PC-9 (cell line): ENCODE results near the gene NAA50. TPM values are rescaled to one million over a fixed set of nuclear protein-coding genes. Genes with fewer than 3 reads are reported as not detected.

Source experiments
- Bru-seq: library from RNA; stranded (reverse); fragments of 400-500 nt; gene quantifications from one replicate; lab custom pipeline; 2021; lab: Mats Ljungman, UMichigan
- BruChase-seq, 2 experiments: library from RNA; stranded (reverse); fragments of 400-500 nt; gene quantifications; one replicate each; lab custom pipeline; 2021; lab: Mats Ljungman, UMichigan
- BruUV-seq: library from RNA; stranded (reverse); fragments of 400-500 nt; replicated peaks from 2 replicates; lab custom pipeline; 2021; lab: Mats Ljungman, UMichigan
- CTCF ChIA-PET: fragments of 300-600 bp; sonication (Branson Sonifier 250); formaldehyde crosslinking; loops from one replicate; lab custom pipeline; 2022; ENCODE audit warnings: antibody characterized with exemption; lab: Charles Lee
- POLR2A ChIA-PET: fragments of 300-600 bp; sonication (Branson Sonifier 250); formaldehyde crosslinking; loops from one replicate; lab custom pipeline; 2022; ENCODE audit warnings: antibody characterized with exemption; ENCODE audit not compliant: unreplicated experiment; lab: Charles Lee
- DNase-seq, 2 experiments: peaks; one replicate each; pipeline versions ENCODE4 v3.0.0 to v3.0.0-alpha.2; 2015 to 2022; ENCODE audit warnings: mixed read lengths in 1 of 2
- H2AFZ ChIP-seq: fragments of 200-600 bp; sonication (generic); 2 replicates; pipeline ENCODE4 v1.8.1; 2017; ENCODE audit warnings: antibody characterized with exemption
- H3F3A ChIP-seq: fragments of 200-600 bp; sonication (generic); 2 replicates; pipeline ENCODE4 v1.8.1; 2017; ENCODE audit warnings: antibody characterized with exemption, mild to moderate bottlenecking, low read depth; ENCODE audit not compliant: insufficient read depth
- H3K27ac ChIP-seq: fragments of 200-600 bp; sonication (generic); 2 replicates; pipeline ENCODE4 v1.6.1; 2016; ENCODE audit warnings: mixed run types
- H3K27me3 ChIP-seq: fragments of 200-600 bp; sonication (generic); 2 replicates; pipeline ENCODE4 v1.6.1; 2016; ENCODE audit warnings: low read depth, mixed run types; ENCODE audit not compliant: insufficient read depth
- H3K36me3 ChIP-seq: fragments of 200-600 bp; sonication (generic); 2 replicates; pipeline ENCODE4 v1.6.1; 2016; ENCODE audit warnings: low read depth, mixed run types
- H3K4me1 ChIP-seq: fragments of 200-600 bp; sonication (generic); replicated peaks from 2 replicates; pipeline ENCODE4 v1.6.1; 2016; ENCODE audit warnings: mixed run types; ENCODE audit not compliant: insufficient read depth
- H3K4me2 ChIP-seq: fragments of 200-600 bp; sonication (generic); 2 replicates; pipeline ENCODE4 v1.6.1; 2017; ENCODE audit warnings: mixed run types
- H3K4me3 ChIP-seq: fragments of 200-600 bp; sonication (generic); 2 replicates; pipeline ENCODE4 v1.6.1; 2016; ENCODE audit warnings: mixed run types
- H3K79me2 ChIP-seq: fragments of 200-600 bp; sonication (generic); 2 replicates; pipeline ENCODE4 v1.6.1; 2017; ENCODE audit warnings: low read depth, mixed run types
- H3K9me2 ChIP-seq: fragments of 200-600 bp; sonication (generic); 2 replicates; pipeline ENCODE4 v1.8.1; 2017; ENCODE audit warnings: mild to moderate bottlenecking; ENCODE audit not compliant: insufficient read depth
- H3K9me3 ChIP-seq: fragments of 200-600 bp; sonication (generic); 2 replicates; pipeline ENCODE4 v1.8.1; 2016; ENCODE audit warnings: low read depth; ENCODE audit not compliant: insufficient read depth
- H4K20me1 ChIP-seq: fragments of 200-600 bp; sonication (generic); 2 replicates; pipeline ENCODE4 v1.8.1; 2017; ENCODE audit not compliant: insufficient read depth
- EZH2 ChIP-seq: fragments of 200-600 bp; sonication (generic); IDR thresholded peaks from 2 replicates; pipeline ENCODE4 v1.8.0; 2017; ENCODE audit warnings: antibody characterized with exemption, low read depth
- intact Hi-C: fragments of 100-400 bp; cut with micrococcal nuclease; formaldehyde crosslinking; loops from one replicate; pipeline ENCODE4 v1.10.0; 2022; ENCODE audit not compliant: unreplicated experiment
- long read RNA-seq: library from polyadenylated mRNA; stranded (forward); transcript quantifications from one replicate; pipeline ENCODE4 v2.0.0, GENCODE V29; 2022
- total RNA-seq: library from RNA; stranded (reverse); gene quantifications from 2 replicates; pipeline ENCODE4 v1.2.3, GENCODE V29; 2021
- TF ChIP-seq, protein P1 (sequence below): fragments of 200-600 bp; sonication (generic); conservative IDR thresholded peaks from 2 replicates; pipeline ENCODE4 v1.6.1; 2017; ENCODE audit warnings: mixed run types, antibody characterized with exemption, mild to moderate bottlenecking, moderate library complexity

Gene NAA50
- total RNA-seq (198 and 221 TPM in 2 replicates), Bru-seq, nascent RNA (percentile 99 among the genes with signal in this experiment), BruChase-seq, experiment 1, labeled RNA remaining after a 2-hour chase (percentile 99 among the genes with signal in this experiment), BruChase-seq, experiment 2, labeled RNA remaining after a 6-hour chase (percentile 99 among the genes with signal in this experiment)
- long read RNA-seq, full-length matches to known transcripts: 243 of 266 reads
- long read RNA-seq, partial matches to known transcripts: 4 of 266 reads
- long read RNA-seq, other reads (novel, unspliced or antisense): 19 of 266 reads

- Histone ChIP-seq H3K4me3 (peak within 1 kb of the TSS; percentile 77), H2AFZ (peak within 1 kb of the TSS; percentile 99), H3K4me2 (peak within 1 kb of the TSS; percentile 96), H3F3A (peaks cover 10% of the 10 kb centered on the region; the same call in 1 of the 2 replicates), H3K4me1 (peaks cover 51% of the 10 kb centered on the region), H3K9me3 (no peaks in the 10 kb centered on the region), H3K79me2 (peaks cover 78% of the 10 kb centered on the region), H3K36me3 (no peaks in the 10 kb centered on the region; the same call in 1 of the 2 replicates), H3K9me2 (no peaks in the 10 kb centered on the region), H3K27me3 (no peaks in the 10 kb centered on the region), H4K20me1 (peaks cover 37% of the 10 kb centered on the region), H3K27ac (peak within 1 kb of the TSS; percentile 98)
- ChIA-PET POLR2A (interaction anchor here (0.5 to 0.7 kb wide), 11 partner anchors 10 to 1907 kb away, joined by 3 to 21 read pairs (median 3); no protein-coding TSS in a partner anchor), CTCF (interaction anchor here (0.5 to 2.0 kb wide), 5 partner anchors 10 to 1765 kb away, joined by 3 to 11 read pairs (median 6); no protein-coding TSS in a partner anchor)
- no peak for TF ChIP-seq EZH2
- TF ChIP-seq, protein P1, sequence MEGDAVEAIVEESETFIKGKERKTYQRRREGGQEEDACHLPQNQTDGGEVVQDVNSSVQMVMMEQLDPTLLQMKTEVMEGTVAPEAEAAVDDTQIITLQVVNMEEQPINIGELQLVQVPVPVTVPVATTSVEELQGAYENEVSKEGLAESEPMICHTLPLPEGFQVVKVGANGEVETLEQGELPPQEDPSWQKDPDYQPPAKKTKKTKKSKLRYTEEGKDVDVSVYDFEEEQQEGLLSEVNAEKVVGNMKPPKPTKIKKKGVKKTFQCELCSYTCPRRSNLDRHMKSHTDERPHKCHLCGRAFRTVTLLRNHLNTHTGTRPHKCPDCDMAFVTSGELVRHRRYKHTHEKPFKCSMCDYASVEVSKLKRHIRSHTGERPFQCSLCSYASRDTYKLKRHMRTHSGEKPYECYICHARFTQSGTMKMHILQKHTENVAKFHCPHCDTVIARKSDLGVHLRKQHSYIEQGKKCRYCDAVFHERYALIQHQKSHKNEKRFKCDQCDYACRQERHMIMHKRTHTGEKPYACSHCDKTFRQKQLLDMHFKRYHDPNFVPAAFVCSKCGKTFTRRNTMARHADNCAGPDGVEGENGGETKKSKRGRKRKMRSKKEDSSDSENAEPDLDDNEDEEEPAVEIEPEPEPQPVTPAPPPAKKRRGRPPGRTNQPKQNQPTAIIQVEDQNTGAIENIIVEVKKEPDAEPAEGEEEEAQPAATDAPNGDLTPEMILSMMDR: no peak; the same call in 1 of the 2 replicates
- peak; percentile 76 to 89 for DNase-seq
- intact Hi-C loops: loop anchor here (1.0 to 5.0 kb wide), 8 partner anchors 50 to 695 kb away; partner anchors contain the start of genes CCDC191, GRAMD1C, QTRT2 and USF3
- BruUV-seq: no TSS peak
Measured at GRCh38 chr3:113745756-113746547, at the start of gene NAA50. TSS of gene NAA50 (minus strand) at chr3:113746249. CDS start at chr3:113745949, 300 bp downstream.

DNA sequence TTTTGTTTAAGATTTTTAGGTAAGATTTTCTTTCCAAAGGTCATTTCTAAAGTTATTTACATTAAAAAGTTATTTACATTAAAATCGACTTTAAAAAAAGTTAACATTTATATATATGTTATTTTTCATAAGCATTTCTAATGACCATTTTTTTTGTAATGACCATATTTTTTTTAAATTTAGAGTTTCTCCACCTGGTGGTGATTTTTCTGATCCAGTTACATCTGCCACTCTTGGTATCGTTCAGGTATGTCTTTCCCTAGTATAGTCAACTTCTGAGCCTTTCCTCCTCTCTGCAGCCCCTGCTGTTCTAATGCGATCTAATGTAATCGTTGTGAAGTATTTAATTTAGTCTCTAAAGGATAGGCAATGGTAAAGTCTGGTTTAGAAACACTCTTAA, 49.6 kb upstream of the NAA50 start:
- Histone ChIP-seq H4K20me1 (no peaks in the 10 kb centered on the region), H3K9me2 (no peaks in the 10 kb centered on the region), H3F3A (no peaks in the 10 kb centered on the region), H3K27ac (no peak overlapping the region), H3K27me3 (no peaks in the 10 kb centered on the region), H2AFZ (no peak overlapping the region), H3K9me3 (no peaks in the 10 kb centered on the region), H3K4me2 (no peak overlapping the region), H3K79me2 (no peaks in the 10 kb centered on the region), H3K4me1 (no peaks in the 10 kb centered on the region), H3K36me3 (peaks cover 9% of the 10 kb centered on the region; the same call in 1 of the 2 replicates), H3K4me3 (no peak overlapping the region)
- no TSS peak for BruUV-seq
- ChIA-PET POLR2A (no interaction called here), CTCF (interaction anchor here (0.5 kb wide), 1 partner anchor 732 kb away, joined by 6 read pairs; no protein-coding TSS in a partner anchor)
- TF ChIP-seq, protein P1: peak; percentile 11; the same call in 1 of the 2 replicates
- TF ChIP-seq EZH2: no peak
- DNase-seq: no peak
- intact Hi-C loops: no loop called here

- BruUV-seq: no TSS peak
- intact Hi-C loops: no loop called here
- TF ChIP-seq, protein P1: no peak
- TF ChIP-seq EZH2: no peak
- no peak overlapping the region for H2AFZ ChIP-seq
- peaks cover 8% of the 10 kb centered on the region; the same call in 1 of the 2 replicates for H3K36me3 ChIP-seq
- H3F3A ChIP-seq: no peaks in the 10 kb centered on the region
- H3K9me3 ChIP-seq: no peaks in the 10 kb centered on the region
- no peaks in the 10 kb centered on the region for H3K79me2 ChIP-seq
- H3K27ac ChIP-seq: no peak overlapping the region
- H3K4me2 ChIP-seq: no peak overlapping the region
- H3K4me3 ChIP-seq: no peak overlapping the region
- no peaks in the 10 kb centered on the region for H4K20me1 ChIP-seq
- H3K27me3 ChIP-seq: no peaks in the 10 kb centered on the region
- H3K4me1 ChIP-seq: no peaks in the 10 kb centered on the region
- ChIA-PET POLR2A (no interaction called here), CTCF (no interaction called here)
- H3K9me2 ChIP-seq: no peaks in the 10 kb centered on the region
- DNase-seq: no peak
Measured at GRCh38 chr3:113794526-113794925, 48.5 kb upstream of the NAA50 start.
